Large intestine (tissue), 3 donors: Measurements from ENCODE around the gene TRIP13. TPM values are rescaled to one million over a fixed set of nuclear protein-coding genes. Genes with fewer than 3 reads are reported as not detected.
"Not testable (repeated sequence)": the region's sequence is repeated elsewhere in the genome, so short reads cannot be mapped to it uniquely, and the experiment has no call there.

Source experiments
- DNase-seq, 2 donors: peaks; one replicate each; pipeline versions ENCODE4 v3.0.0 to v3.0.0-alpha.2; 2013
- H3K27ac ChIP-seq: one replicate; pipeline ENCODE4 v1.5.1; 2013; ENCODE audit warnings: low read length
- H3K27me3 ChIP-seq: 2 replicates; pipeline ENCODE4 v1.6.1; 2013; ENCODE audit warnings: low read length; ENCODE audit not compliant: control insufficient read depth, insufficient read depth
- H3K36me3 ChIP-seq: 2 replicates; pipeline ENCODE4 v1.6.1; 2013; ENCODE audit warnings: low read length; ENCODE audit not compliant: control insufficient read depth, insufficient read depth
- H3K4me1 ChIP-seq: one replicate; pipeline ENCODE4 v1.6.1; 2013; ENCODE audit warnings: low read length; ENCODE audit not compliant: control insufficient read depth, insufficient read depth
- H3K4me3 ChIP-seq: one replicate; pipeline ENCODE4 v1.5.1; 2013; ENCODE audit warnings: low read length
- H3K9me3 ChIP-seq: one replicate; pipeline ENCODE4 v1.6.1; 2013; ENCODE audit warnings: mild to moderate bottlenecking, low read depth, low read length, moderate library complexity; ENCODE audit not compliant: control insufficient read depth
- whole genome bisulfite sequencing: methylation state at CpG from one replicate; pipeline ENCODE4 v1.1.5; 2013; ENCODE audit warnings: low lambda C conversion rate; ENCODE audit not compliant: insufficient coverage; 5-methylcytosine and 5-hydroxymethylcytosine counted together
- polyA plus RNA-seq: library from polyadenylated mRNA; unstranded; fragments of 120-200 nt; gene quantifications from one replicate; pipeline ENCODE4 v1.2.1, GENCODE V29; 2013

Gene TRIP13
- polyA plus RNA-seq, 1 donor, result 8.3 TPM

GRCh38 chr5:937151-937924 lies 44.7 kb downstream of the TRIP13 start:
- no peaks in the 10 kb centered on the region for H3K4me1 ChIP-seq
- H3K36me3 ChIP-seq, result no peaks in the 10 kb centered on the region
- no peaks in the 10 kb centered on the region for H3K9me3 ChIP-seq
- no peaks in the 10 kb centered on the region for H3K27me3 ChIP-seq
- no peak overlapping the region for H3K4me3 ChIP-seq
- WGBS, result 100% methylated on average over 1 of the region's 14 CpGs
- no peak for DNase-seq
- H3K27ac ChIP-seq, result no peak overlapping the region

- H3K27ac ChIP-seq, result no peak overlapping the region
- no peaks in the 10 kb centered on the region for H3K36me3 ChIP-seq
- DNase-seq, result no peak
- no CpG with 5 or more reads among the region's 7 CpGs for WGBS
- H3K27me3 ChIP-seq, result no peaks in the 10 kb centered on the region
- H3K9me3 ChIP-seq, result no peaks in the 10 kb centered on the region
- H3K4me1 ChIP-seq, result peaks cover 10% of the 10 kb centered on the region
- no peak overlapping the region for H3K4me3 ChIP-seq
Measured at GRCh38 chr5:939368-939767, 46.7 kb downstream of the TRIP13 start.

GRCh38 chr5:940741-941140 lies 48.1 kb downstream of the TRIP13 start:
- WGBS, result no CpG with 5 or more reads among the region's 2 CpGs
- not testable (repeated sequence) for H3K4me3 ChIP-seq, H3K36me3 ChIP-seq, H3K27me3 ChIP-seq, H3K9me3 ChIP-seq, DNase-seq, H3K27ac ChIP-seq
- H3K4me1 ChIP-seq, result peaks cover 23% of the 10 kb centered on the region

GRCh38 chr5:943201-943917 lies 50.7 kb downstream of the TRIP13 start:
- Histone ChIP-seq H3K9me3 (no peaks in the 10 kb centered on the region), H3K4me3 (no peak overlapping the region), H3K27ac (peak overlapping the region; percentile 31), H3K27me3 (no peaks in the 10 kb centered on the region), H3K36me3 (no peaks in the 10 kb centered on the region), H3K4me1 (peaks cover 32% of the 10 kb centered on the region)
- no peak for DNase-seq
- WGBS, result 100% methylated on average over 1 of the region's 11 CpGs

- Histone ChIP-seq H3K4me1 (peaks cover 32% of the 10 kb centered on the region), H3K9me3 (no peaks in the 10 kb centered on the region), H3K4me3 (no peak overlapping the region), H3K27ac (peak overlapping the region; percentile 34), H3K36me3 (no peaks in the 10 kb centered on the region), H3K27me3 (no peaks in the 10 kb centered on the region)
- WGBS, result no CpG with 5 or more reads among the region's 7 CpGs
- peak; percentile 57 to 83 for DNase-seq
Measured at GRCh38 chr5:943918-944620, 51.4 kb downstream of the TRIP13 start.

- Histone ChIP-seq H3K9me3 (no peaks in the 10 kb centered on the region), H3K27me3 (no peaks in the 10 kb centered on the region), H3K4me3 (no peak overlapping the region), H3K4me1 (peaks cover 32% of the 10 kb centered on the region), H3K36me3 (no peaks in the 10 kb centered on the region), H3K27ac (no peak overlapping the region)
- DNase-seq, result no peak
- WGBS, result 96% methylated on average over 4 of the region's 6 CpGs
Measured at GRCh38 chr5:944621-944927, 51.9 kb downstream of the TRIP13 start.

GRCh38 chr5:944992-945685 lies 52.5 kb downstream of the TRIP13 start:
- Histone ChIP-seq H3K4me3 (no peak overlapping the region), H3K4me1 (peaks cover 32% of the 10 kb centered on the region), H3K9me3 (no peaks in the 10 kb centered on the region), H3K27ac (peak overlapping the region; percentile 5), H3K36me3 (no peaks in the 10 kb centered on the region), H3K27me3 (no peaks in the 10 kb centered on the region)
- peak; percentile 70 to 74 for DNase-seq
- WGBS, result 100% methylated on average over 2 of the region's 12 CpGs

GRCh38 chr5:945691-946551 lies 53.2 kb downstream of the TRIP13 start:
- Histone ChIP-seq H3K27ac (peak overlapping the region; percentile 18), H3K36me3 (no peaks in the 10 kb centered on the region), H3K9me3 (no peaks in the 10 kb centered on the region), H3K4me1 (peaks cover 32% of the 10 kb centered on the region), H3K27me3 (no peaks in the 10 kb centered on the region), H3K4me3 (no peak overlapping the region)
- DNase-seq, result peak; percentile 63 to 80
- WGBS, result no CpG with 5 or more reads among the region's 24 CpGs

GRCh38 chr5:946720-947625 lies 54.3 kb downstream of the TRIP13 start:
- Histone ChIP-seq H3K27me3 (no peaks in the 10 kb centered on the region), H3K27ac (no peak overlapping the region), H3K9me3 (peaks cover 6% of the 10 kb centered on the region), H3K4me3 (no peak overlapping the region), H3K36me3 (no peaks in the 10 kb centered on the region), H3K4me1 (peaks cover 32% of the 10 kb centered on the region)
- no CpG with 5 or more reads among the region's 30 CpGs for WGBS
- DNase-seq, result no peak
